ENCODE measurements around the gene CERS1. TPM values are rescaled to one million over a fixed set of nuclear protein-coding genes. Genes with fewer than 3 reads are reported as not detected.

Gene CERS1
- total RNA-seq, 1 donor from 2014 or later, result 0.24 TPM

DNA sequence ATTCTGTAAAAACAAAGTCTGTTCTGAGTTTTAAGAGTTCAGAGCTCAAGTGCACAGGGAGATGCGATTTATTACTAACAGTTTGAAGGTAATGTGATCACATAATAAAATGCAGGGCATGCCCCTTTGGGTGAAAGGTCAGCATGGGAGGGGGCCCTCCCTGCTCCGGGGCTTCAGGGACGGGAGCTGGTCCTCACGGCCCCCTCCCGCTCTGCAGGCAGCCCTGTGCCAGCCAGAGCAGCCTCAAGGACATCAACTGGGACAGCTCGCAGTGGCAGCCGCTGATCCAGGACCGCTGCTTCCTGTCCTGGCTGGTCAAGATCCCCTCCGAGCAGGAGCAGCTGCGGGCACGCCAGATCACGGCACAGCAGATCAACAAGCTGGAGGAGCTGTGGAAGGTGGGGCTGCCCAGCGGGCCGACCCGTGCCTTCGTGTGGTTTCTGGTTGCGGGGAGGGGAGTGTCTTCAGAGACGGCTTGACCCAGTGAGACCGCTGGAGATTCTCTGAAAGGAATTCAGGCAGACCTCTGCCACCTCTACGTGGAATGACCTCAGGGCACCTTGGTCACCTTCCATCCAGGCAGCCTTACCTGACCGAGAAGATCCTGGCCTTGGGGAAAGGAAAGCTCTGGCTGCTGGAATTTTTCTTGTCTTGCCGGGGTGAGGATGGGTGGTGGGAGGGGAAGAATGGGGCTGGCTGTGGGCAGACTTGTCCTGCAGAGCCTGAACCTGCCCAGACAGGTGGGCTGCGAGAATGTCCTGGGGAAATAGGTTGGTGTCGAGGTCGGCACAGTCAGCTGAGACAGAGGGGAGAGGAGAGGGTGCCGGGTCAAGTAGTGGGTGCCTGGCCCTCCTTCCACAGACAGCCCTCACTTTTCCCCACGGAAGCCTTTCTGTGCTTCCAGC is 45.2 kb downstream of the CERS1 start:
- DNase-seq, result no peak
- no peak for ATAC-seq (ENCODE audit: poor library complexity)
- intact Hi-C loops (cut with DNase I), result no loop called here

- DNase-seq (no peak), ATAC-seq (ENCODE audit: poor library complexity) (no peak)
- intact Hi-C loops (cut with DNase I), result loop anchor here (5.0 kb wide), 1 partner anchor 253 kb away; no protein-coding TSS in a partner anchor
These were observed 46.0 kb downstream of the CERS1 start for GRCh38 chr19:18849838-18850400.

DNA sequence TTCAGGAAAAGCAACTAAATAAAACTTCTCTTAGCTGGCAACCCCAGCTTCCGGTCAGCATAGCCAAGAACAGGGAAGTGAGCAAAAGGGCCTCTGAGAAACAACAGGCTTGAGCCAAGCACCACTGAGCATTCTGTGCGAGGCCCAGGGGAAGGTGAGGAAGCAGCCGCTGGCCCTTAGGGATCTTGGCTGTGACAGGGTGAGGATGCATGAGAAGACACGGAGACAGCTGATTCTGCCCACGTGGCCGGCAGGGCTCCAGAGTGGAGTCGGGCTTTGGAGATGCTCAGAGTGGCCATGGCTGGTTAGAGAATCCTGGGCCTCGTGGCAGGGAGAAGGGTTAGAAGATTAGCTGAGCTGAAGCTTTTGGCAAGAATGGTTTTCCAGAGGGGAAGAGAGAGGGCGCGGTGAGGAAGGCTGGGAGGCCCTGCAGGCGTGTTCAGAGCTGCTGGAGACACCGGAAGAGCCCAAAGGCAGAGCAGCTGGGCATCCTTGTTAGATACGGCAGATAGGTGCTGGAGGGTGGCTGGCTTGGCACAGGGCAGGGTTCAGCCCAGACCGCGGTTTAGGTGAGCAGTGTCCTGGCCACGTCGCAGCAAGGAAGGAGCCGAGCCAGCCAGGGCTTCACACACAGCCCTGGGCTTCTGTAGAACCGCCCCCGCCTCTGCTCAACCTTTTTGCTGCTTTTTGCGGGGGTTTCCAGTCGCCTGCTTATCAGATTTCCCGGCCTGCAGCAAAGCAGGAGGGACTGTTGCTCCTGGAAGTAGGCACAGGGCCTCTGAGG is 46.9 kb downstream of the CERS1 start:
- DNase-seq (peak; percentile 87), ATAC-seq (ENCODE audit: poor library complexity) (peak; percentile 80)
- intact Hi-C loops (cut with DNase I), result loop anchor here (5.0 kb wide), 1 partner anchor 252 kb away; no protein-coding TSS in a partner anchor

DNA sequence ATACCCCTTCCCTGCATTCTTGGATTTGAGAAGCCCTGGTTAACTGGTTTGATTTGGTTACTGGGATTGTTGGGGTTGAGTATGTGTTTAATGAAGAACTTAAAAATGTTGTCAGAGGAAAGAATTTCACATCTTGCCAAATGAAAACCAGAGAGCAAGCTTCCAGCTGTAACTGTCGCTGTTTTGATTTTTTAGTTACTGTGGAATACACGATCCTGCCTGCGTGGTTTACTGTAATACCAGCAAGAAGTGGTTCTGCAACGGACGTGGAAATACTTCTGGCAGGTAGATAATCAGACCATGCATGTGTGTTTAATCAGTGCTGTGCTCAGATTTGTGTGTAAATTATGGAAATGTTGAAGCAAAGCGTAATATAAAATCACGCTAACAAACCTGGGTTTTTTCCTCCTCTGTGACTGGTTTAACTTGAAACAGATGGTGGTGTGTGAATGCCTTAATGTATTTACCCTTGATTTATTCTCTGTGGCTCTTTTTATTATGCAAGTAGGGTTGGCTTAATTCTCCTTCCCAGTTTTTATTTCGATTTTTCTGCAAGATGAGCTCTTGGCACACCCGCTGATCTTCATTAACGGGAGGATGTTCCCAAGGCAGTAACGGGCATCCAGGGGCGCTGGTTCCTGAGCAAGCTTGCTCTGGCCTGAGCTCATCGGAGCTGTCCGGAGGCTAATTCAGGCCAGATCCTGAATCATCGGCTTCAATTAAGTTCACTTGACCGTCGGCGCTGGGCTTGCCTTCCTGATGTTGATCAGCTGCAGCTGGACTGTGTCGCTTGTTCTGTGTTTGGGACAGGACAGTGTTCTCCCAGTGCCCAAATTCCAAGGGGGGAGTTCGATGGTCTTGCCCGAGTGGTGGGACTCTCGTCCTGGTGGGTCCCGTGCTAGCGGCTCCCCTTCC is 48.2 kb downstream of the CERS1 start:
- ATAC-seq (ENCODE audit: poor library complexity), result peak; percentile 20
- DNase-seq, result no peak
- intact Hi-C loops (cut with DNase I), result loop anchor here (5.0 kb wide), 1 partner anchor 251 kb away; no protein-coding TSS in a partner anchor

DNA sequence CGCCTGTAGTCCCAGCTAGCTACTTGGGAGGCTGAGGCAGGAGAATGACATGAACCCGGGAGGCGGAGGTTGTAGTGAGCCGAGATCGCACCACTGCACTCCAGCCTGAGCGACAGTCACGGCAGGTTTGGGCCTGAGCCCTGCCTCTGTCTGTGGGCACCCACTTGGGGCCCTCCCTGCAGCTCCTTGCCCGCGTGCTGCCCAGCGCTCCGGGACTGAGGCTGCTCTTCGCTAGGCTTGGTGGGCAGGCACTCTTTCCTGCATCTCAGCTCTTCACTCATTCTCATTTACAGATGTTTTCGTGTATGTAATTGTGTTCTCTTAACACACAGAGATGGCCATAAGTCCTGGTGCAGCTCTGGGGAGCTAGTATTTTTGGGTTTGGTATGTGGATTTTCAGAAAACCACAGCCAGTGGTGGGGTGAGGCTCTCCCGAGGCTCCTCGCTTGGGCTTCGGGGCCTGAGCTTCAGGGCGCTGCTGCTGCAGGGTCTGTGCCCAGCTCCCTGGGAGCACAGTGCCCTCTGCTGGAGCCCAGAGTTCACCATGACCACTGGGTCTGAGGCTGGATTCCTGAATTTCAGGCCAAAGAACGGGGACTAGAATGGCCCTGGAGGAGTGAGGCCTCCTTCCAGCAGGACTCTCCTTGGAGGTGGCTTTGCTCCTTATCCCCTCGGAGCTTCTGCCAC is 49.0 kb downstream of the CERS1 start:
- intact Hi-C loops (cut with DNase I), result loop anchor here (5.0 kb wide), 1 partner anchor 250 kb away; no protein-coding TSS in a partner anchor

DNA sequence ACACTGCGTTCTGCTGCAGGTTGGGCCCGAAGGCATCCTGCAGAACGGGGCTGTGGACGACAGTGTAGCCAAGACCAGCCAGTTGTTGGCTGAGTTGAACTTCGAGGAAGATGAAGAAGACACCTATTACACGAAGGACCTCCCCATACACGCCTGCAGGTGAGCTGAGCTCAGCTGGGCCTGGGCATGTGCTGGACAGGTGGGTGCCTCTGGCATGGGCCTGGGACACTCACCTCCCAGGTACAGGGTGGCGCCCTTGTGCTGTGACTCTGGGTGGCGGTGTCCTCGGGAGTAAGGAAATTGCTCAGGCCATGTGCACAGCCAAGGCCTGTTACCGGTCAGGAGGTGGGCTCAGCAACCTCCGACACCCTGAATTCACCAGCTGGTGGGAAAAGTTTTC is 50.0 kb downstream of the CERS1 start:
- no peak for DNase-seq
- intact Hi-C loops (cut with DNase I), result loop anchor here (5.0 kb wide), 1 partner anchor 249 kb away; no protein-coding TSS in a partner anchor

More for the DNA sequence above, 49.0 kb downstream of the CERS1 start:
- ATAC-seq (ENCODE audit: poor library complexity), result peak; percentile 85
- peak; percentile 90 for DNase-seq

GRCh38 chr19:18844806-18845329 is 51.1 kb downstream of the CERS1 start:
- no peak for ATAC-seq (ENCODE audit: poor library complexity)
- no peak for DNase-seq
- intact Hi-C loops (cut with DNase I), result loop anchor here (5.0 kb wide), 1 partner anchor 248 kb away; no protein-coding TSS in a partner anchor

More for the DNA sequence above, 50.0 kb downstream of the CERS1 start:
- no peak for ATAC-seq (ENCODE audit: poor library complexity)

- DNase-seq (no peak), ATAC-seq (ENCODE audit: poor library complexity) (no peak)
- intact Hi-C loops (cut with DNase I), result no loop called here
These were observed 52.0 kb downstream of the CERS1 start for GRCh38 chr19:18843960-18844359.

DNA sequence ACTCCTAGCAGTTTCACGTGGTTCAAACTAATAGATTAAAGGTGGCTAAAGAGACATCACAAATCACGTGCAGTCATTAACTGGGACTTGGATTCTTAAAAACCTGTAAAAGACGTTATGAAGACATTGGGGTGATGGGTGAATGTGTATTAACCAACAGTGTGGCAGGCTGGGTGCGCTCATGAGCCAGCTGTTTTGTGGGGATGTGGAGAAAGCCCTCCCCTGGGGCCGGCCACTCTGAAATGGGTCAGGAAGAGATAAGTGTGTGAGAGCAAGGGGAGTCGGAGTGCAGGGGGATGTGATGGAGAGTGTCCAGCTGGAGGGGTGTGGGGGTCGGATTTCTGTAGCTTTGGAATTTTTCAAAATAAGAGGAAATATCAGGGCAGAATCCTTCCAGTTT is 53.8 kb downstream of the CERS1 start:
- intact Hi-C loops (cut with DNase I), result no loop called here
- DNase-seq (peak; percentile 67), ATAC-seq (ENCODE audit: poor library complexity) (no peak)

- DNase-seq (no peak), ATAC-seq (ENCODE audit: poor library complexity) (no peak)
- intact Hi-C loops (cut with DNase I), result no loop called here
These were observed 54.6 kb downstream of the CERS1 start for GRCh38 chr19:18841400-18841799.

DNA sequence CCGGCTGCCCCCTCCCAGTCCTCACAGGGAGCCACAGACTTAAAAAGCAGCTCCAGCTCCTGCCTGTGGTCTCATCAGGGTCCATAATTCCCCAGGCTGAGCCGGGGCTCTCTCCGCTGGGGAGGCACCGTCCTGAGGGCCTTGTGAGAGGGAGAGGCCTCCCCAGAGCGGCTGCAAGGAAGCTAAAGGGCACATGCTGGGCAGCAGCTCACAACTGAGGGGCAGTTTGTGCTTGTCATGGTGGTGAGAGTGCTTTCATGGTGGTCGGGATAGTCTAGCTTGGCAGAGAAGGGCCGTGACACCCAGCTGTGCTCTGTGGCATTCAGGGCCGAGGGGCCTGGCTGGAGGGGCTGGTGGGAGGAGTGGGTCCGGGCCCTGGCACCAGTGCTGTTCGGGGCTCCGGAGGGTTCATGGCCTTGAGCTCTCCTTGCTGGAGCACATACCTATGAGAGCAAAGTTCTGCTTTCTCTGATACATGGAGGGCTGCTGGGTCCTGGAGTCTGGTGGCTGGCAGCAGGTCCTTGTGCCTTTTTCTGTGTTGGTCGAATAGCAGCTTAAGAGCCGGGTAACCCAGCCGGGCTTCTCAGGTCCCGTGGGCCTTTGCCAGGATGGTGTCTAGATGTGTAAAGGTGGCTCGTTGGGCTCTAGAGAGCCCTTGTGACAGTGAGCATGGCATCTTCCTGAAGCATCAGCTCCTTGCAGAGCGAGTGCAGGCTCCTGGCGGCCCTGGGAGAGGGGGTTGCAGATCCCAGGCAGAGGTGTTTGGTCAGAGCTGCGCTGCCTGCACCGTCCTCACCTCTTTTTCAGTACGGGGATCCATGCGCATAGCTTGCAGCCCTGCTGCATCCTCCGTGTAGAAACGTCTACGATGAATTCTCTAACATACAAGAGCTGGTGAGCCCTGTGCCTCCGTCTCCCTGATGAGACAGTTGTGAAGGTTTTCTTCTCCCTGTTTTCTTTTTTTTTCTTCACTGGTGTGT is 55.4 kb downstream of the CERS1 start:
- DNase-seq, result no peak
- intact Hi-C loops (cut with DNase I), result no loop called here
- ATAC-seq (ENCODE audit: poor library complexity), result no peak

DNA sequence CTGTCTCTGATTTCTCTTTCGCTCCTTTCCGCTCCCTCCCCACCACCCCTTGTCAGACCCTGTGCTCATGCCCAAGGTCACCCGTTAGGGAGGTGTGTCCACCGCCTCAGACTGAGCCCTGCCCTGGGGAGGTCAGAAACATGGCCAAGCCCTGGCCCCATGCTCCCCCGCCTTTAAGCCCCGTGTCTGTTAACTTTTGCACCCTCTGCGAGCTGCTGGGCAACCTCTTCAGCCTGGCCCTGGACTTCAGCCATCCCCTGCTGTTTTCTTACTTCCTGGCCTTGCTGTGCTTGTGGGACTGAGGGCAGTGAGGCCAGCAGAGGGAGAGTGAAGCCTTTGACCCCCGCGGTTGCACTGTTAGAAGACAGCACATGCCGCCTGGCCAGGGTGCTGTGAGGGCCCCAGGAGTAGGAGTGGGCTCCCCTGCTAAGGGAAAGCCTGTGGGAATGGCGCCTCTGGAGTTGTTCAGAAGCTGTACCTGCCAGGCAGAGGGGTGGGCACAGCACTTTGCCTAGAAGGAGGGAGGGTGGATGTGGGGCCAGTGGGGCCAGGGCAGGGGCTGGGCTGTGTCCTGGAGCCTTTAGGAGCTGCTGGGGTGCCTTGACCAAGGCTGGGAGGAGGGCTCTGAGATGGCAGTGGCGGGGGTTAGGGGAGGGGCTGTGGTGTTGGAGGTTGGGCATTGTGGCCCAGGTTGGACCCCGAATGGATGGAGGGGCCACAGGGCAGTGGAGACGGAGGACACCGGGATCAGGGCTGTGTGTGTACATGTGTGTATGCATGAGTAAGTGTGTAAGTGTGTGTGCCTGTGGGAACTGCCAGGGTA is 56.3 kb downstream of the CERS1 start:
- DNase-seq, result no peak
- intact Hi-C loops (cut with DNase I), result no loop called here
- ATAC-seq (ENCODE audit: poor library complexity), result peak; percentile 56

DNA sequence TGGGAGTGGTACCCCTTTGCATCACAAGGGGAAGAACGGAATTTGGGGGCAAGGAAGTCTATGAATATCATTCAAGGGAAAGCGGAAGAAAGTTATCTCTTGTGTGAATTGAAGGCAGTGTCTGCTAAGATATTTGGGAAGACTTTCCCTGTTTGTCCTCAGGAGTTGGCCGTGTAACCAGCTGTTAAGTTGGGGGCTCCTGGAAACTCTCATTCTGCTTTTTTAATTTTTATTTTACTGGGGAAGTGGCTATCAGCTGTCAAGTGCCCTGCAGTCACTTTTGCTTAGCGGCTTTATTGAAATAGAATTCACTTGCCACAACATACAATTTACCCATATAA is 61.3 kb downstream of the CERS1 start:
- ATAC-seq (ENCODE audit: poor library complexity) (no peak), DNase-seq (no peak)
- intact Hi-C loops (cut with DNase I), result no loop called here

DNA sequence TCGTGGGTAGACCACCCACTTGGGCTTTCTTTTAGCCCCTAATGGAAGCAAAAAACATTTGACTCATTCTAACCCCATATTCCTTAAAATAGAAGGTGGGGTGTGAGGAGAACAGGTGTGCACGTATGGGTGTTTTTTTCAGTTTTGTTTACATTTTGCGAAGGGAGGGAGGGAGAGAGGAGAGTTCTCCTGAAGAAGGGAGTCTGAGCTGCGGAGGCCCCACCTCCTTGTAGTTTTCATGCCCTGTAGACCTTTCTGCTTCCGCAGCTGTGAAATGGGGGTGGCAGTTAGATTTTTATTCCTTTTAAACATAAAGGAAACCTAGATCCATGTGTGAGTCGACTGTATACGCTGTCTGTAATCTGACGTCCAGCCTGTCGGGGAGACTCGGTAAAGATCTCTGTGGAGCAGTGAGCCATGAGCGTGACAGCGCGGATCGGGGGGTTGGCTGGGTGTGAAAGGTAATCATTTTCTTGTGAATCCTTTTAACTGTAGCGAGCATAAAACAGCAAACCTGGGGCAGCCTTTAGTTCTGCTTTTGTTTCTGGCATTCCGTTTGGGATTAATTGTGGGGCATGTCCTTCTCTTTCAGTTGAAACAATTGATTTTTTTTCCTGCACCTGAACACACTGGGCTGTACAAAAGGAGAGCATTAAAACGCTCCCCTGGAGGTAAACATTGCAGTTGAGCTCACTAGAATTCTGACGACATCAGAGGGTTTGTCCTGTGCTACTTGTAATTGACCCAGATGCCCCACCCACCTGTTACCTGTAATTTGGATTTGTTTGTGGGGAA is 61.9 kb downstream of the CERS1 start:
- DNase-seq (no peak), ATAC-seq (ENCODE audit: poor library complexity) (no peak)
- intact Hi-C loops (cut with DNase I), result no loop called here

GRCh38 chr19:18833141-18833476 is 62.8 kb downstream of the CERS1 start:
- no peak for ATAC-seq (ENCODE audit: poor library complexity)
- intact Hi-C loops (cut with DNase I), result no loop called here
- no peak for DNase-seq

Data from Right ventricle myocardium superior (tissue), 1 donor.